HG03469 (cell line): Measurements from ENCODE around the gene MRGPRF.
"Not testable (repeated sequence)": the region's sequence is repeated elsewhere in the genome, so short reads cannot be mapped to it uniquely, and the experiment has no call there.

Experiments
- ATAC-seq: cut with Tn5 transposase; IDR thresholded peaks from one replicate; pipeline ENCODE4 v1.9.1; 2021; ENCODE audit warnings: mild to moderate bottlenecking, moderate library complexity, moderate number of reproducible peaks; ENCODE audit not compliant: unreplicated experiment

MRGPRF gene

GRCh38 chr11:68992743-68993255 is 20.2 kb downstream of the MRGPRF start:
- ATAC-seq = no peak

- ATAC-seq = no peak
These were observed 21.9 kb downstream of the MRGPRF start for GRCh38 chr11:68990995-68991780.

GRCh38 chr11:68989936-68990606 is 23.0 kb downstream of the MRGPRF start:
- no peak for ATAC-seq

GRCh38 chr11:68988491-68988890 is 24.6 kb downstream of the MRGPRF start:
- no peak for ATAC-seq

- no peak for ATAC-seq
These were observed 25.8 kb downstream of the MRGPRF start for GRCh38 chr11:68987211-68987610.

DNA sequence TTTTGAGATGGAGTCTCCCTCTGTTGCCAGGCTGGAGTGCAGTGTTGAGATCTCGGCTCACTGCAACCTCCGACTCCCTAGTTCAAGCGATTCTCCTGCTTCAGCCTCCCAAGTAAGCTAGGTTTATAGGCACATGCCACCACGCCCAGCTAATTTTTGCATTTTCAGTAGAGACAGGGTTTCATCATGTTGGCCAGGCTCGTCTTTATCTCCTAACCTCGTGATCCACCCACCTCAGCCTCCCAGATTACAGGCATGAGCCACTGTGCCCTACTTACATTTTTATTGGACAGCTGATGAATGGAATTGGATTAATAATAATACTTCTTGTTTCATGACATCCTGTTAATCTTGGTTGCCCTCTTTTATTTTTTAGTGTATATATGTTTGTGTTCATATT is 29.2 kb downstream of the MRGPRF start:
- no peak for ATAC-seq

GRCh38 chr11:68982134-68982533 is 30.9 kb downstream of the MRGPRF start:
- no peak for ATAC-seq

DNA sequence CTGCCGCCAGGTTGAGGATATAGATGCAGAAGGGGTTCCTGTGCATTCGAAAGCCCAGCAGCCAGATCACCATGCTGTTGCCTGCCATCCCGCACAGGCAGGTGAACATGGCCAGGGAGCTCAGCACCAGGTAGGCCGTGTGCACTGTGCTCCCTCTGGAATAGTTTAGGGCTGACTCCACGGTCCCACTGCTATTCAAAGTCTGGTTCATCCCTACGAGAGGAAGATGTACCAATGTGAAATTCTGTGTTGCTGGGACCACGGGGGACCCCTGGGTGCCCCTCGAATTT is 32.3 kb downstream of the MRGPRF start, which contains the start of gene MRGPRD:
Gene MRGPRD, minus strand, starts transcription at position 211 of the 290 bp plus-strand sequence. Its CDS starts 0 bp downstream, at position 211.
- no peak for ATAC-seq

DNA sequence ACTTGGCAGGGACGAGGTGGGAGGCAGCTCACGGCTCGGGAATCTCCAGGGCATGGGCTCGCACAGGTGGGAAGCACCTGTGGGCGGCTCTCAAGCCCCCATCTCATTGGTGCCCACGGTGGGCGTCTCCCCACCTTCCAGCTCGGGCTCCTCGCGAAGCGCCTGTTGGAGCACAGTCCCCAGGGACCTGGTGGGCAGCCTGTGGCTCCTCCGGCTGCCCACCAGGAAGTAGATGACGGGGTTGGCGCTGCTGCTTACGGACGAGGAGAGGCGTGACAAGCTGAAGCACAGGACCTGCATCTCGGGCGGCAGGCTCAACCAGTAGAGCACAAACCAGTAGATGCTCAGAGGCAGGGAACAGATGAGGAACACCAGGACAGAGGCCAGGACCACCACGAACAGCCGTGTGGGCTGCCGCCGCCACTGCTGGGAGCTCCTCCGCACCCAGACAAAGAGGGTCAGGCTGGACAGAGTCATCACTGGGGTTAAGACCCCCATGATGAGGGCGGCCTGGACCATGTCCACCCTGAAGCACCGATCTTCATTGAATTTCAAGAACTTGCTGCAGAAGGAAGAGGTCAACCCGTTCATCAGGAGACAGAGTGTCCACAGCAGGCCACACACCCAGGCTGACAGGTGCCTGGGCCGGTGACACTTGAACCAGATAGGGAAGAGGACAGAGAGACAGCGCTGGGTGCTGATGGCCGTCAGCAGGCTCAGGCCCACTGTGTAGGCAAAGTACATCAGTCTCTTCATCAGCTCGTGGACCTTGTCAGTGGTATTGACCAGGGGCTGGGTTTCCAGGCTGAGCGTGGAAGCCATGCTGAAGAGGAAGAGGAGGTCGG is 32.9 kb downstream of the MRGPRF start:
- no peak for ATAC-seq

DNA sequence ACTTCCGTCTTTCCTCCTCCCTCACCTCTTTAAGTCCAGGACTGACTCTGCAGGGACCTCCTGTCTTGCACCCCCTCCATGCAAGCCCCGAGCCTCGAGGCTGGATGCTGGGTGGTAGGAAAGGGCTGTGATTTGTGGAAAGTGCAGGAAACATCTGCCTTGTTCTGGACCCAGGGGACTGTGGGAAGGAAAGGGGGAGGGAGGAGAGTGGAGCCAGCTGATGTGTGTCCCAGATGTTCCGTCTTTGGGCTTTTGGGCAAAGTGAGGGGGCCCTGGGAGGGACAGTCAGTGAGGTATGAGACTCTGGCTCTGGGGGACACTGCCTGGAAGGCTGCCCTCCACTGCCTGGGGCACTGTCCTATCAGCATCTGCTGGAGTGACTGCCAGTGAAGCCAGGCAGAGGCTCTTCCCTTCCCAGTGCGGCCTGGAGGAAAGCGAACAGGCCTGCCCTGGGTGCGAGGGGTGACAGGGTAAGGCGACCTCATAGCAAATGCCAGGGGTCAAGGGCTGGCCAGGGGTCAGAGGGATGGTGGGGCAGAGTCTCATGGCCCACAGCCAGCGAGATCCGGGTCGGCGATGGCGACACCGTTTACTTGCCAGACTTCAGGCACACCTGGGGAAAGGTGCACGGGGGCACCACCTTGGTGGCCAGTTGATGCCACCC is 34.0 kb downstream of the MRGPRF start:
- no peak for ATAC-seq

DNA sequence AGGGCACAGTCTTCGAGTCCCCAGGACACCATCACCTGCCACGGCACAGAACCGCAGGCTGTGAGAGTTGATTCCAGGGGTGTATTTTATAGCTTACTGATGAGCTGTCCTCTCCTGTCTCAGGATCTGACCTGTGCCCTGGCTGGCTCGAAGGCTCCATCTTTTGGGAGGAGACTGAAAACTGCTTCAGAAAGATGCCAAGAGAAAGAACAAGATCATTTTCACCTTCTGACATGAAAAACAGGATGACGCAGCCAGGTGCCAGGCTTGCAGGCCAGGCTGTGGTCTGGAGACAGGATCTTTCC is 34.5 kb downstream of the MRGPRF start:
- ATAC-seq = no peak

GRCh38 chr11:68977781-68978625 is 35.0 kb downstream of the MRGPRF start:
- no peak for ATAC-seq

GRCh38 chr11:68976563-68976962 is 36.5 kb downstream of the MRGPRF start:
- no peak for ATAC-seq

GRCh38 chr11:68976095-68976494 is 37.0 kb downstream of the MRGPRF start:
- no peak for ATAC-seq

GRCh38 chr11:68974421-68975194 is 38.4 kb downstream of the MRGPRF start:
- no peak for ATAC-seq

GRCh38 chr11:68973706-68974105 is 39.3 kb downstream of the MRGPRF start:
- not testable (repeated sequence) for ATAC-seq

DNA sequence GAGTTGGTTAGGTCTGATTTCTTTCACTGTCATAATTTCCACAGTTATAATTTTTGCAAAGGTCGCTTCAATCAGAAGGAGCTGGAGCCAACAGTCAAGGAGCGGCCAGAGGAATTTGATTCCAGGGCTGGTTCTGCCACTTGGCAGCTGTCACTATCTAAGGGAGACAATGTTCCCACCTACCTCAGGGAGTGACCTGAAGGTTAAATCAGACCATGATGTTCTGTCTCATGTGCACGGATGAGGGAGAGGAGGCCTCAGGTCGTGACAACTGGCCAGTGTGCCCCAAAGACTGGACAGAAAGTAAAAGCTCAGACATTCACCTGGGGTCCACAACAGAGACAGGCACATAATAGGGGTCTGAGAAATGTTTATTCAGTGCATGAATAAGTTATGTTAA is 39.8 kb downstream of the MRGPRF start:
- ATAC-seq = no peak

- ATAC-seq = no peak
These were observed 42.0 kb downstream of the MRGPRF start for GRCh38 chr11:68970921-68971636.

DNA sequence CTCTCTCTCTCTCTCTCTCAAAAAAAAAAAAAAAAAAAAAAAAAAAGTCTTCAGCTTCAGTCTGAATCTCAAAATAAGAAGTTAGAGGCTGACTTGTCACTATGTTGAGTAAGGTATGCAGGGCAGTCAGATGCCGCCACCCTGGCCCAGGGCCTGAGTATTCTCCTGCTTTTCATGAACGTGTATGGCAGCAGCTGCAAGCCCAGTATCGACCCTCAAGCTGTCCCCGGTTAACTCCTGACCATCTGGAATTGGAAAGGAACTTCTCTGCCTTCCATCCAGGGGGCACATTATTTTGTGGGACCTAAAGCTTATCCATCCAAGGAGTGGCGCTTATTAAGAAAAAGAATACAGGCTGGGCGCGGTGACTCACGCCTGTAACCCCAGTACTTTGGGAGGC is 43.7 kb downstream of the MRGPRF start:
- ATAC-seq = no peak
